ENCODE data around the gene XAGE2.

Gene XAGE2

GRCh38 chrX:52422884-52423283 is 54.1 kb downstream of the XAGE2 start:
- in situ Hi-C loops (cut with HindIII; ENCODE audit: low sequenced_read_pairs) = no loop called here

- in situ Hi-C loops (cut with HindIII; ENCODE audit: low sequenced_read_pairs) = no loop called here
Observed at GRCh38 chrX:52424656-52425055, 55.8 kb downstream of the XAGE2 start.
